H54 (cell line): Measurements from ENCODE around the gene MZT2B.
"Not testable (repeated sequence)": the region's sequence is repeated elsewhere in the genome, so short reads cannot be mapped to it uniquely, and the experiment has no call there.

Experiments
- DNase-seq: peaks from one replicate; pipeline ENCODE4 v3.0.0; 2011; ENCODE audit warnings: low spot score, mixed read lengths; ENCODE audit not compliant: insufficient read length
- FAIRE-seq: peaks from 3 replicates; lab custom pipeline; 2011; peaks lifted over from hg19 to GRCh38; lab: Jason Lieb, UNC
- POLR2A ChIP-seq: IDR thresholded peaks from 2 replicates; pipeline ENCODE4 v1.6.1; 2011; ENCODE audit warnings: low read depth, mild to moderate bottlenecking, low read length

MZT2B gene, protein sequence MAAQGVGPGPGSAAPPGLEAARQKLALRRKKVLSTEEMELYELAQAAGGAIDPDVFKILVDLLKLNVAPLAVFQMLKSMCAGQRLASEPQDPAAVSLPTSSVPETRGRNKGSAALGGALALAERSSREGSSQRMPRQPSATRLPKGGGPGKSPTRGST

DNA sequence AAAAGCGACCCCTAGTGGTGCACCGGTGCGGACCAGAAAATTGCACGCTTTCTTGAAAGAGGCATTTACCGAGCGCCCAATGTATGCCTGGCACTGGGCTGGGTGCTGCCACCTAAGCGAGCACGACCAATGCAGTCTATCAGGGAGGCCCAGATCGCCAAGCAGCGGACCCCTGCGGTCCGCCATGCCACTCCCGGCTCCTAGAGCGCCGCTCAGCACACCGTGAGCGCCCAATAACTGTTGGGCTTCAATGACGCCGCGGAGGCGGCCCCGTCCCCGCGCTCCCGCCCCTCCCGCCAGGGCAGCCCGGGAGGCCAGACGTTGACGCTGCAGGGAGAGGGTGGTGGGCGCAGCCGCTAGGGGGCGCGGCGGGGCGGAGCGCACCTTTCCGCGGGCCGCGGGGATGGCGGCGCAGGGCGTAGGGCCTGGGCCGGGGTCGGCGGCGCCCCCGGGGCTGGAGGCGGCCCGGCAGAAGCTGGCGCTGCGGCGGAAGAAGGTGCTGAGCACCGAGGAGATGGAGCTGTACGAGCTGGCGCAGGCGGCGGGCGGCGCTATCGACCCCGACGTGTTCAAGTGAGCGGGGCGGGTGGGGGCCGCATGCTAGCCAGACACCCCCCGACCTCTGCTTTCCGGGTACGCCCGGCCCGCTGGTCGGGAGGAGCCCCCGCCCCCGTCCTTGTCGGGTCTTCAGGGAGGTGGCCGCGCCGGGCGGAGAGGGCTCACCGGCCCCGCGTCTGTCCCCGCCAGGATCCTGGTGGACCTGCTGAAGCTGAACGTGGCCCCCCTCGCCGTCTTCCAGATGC lies at the start of gene MZT2B:
MZT2B (plus strand) TSS at position 383 of the 803 bp plus-strand sequence; CDS start at position 404, 21 bp downstream.
- not testable (repeated sequence) for FAIRE-seq

DNA sequence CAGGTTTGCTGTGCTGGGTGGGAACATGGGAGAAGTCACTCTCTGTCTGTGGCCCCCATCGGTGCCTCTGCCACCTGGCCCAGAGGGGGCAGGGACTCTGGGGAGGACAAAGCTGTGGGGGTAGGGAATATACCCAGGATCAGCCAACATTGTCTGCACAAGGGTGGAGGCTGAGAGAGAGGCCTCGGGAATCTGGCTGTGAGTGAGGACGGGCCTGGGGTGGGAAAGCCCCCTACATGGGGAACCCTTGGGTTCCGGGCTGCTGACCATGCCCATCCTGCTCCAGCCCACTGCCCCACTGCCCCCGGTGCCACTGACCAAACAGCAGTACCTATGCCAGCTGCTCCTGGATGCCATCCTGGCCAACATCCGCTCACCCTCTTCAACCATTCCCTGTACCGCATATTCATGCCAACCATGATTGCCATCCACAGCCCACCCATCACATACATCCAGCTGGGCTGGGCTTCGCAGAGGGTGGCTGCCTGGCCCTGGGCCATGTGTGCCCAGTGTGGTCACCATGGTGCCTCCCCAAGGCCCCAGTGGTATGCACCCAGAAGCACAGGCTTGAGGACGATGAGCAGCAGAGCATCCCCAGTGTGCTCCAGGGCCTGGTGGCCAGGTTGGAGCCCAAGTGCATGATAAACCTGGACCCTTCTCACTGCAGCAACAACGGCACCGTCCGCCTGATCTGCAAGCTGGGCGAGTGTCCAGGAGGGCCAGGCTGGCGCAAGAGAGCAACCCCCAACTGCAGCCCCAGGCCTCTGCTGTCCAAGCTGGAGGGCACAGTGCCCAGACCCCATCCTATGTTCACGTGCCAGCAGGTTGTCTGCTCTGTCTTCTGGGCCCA lies 46.1 kb upstream of the MZT2B start:
- FAIRE-seq = no peak
- no peak for DNase-seq
- no peak for TF ChIP-seq POLR2A

More for the DNA sequence above, at the start of gene MZT2B:
- peak; percentile 91 for DNase-seq

DNA sequence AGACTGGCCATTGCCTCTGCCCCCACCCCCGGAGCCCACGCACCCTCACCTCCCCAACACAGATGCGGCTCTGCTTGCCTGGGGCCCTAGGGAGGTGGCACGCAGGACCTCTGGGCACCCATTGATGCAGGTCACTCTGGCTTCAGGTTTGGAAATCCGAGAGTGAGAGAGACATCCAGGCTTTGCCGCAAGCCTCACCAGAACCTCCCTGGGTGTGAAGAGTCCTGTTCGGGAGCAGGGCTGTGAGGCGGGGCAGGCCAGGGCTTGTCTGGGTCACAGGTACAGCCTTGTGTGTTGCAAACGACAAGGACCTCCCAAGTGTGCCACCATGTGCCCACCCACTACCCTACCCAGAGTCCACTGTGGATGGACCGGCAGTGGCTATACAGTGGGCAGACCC lies 45.5 kb upstream of the MZT2B start:
- not testable (repeated sequence) for FAIRE-seq, DNase-seq

DNA sequence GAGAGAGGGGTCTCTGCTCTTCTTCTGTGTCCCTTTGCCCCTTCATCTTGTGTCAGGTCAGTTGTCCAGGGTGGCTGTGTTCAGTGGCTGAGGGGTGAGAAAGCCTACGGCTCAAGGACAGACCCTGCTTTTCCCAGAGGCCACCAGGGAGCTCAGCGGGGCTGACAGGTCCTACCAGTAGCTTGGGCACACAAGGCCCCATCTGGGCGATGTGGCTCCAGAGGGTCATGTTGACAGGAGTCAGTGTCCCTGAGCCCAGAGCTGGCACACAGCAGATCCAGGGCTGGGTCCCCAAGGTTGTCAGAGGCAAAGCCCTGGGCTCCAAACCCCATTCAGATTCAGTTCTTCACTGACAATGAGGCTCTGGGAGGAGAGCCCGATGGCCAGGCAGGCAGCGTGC lies 44.9 kb upstream of the MZT2B start:
- FAIRE-seq, DNase-seq: not testable (repeated sequence)

DNA sequence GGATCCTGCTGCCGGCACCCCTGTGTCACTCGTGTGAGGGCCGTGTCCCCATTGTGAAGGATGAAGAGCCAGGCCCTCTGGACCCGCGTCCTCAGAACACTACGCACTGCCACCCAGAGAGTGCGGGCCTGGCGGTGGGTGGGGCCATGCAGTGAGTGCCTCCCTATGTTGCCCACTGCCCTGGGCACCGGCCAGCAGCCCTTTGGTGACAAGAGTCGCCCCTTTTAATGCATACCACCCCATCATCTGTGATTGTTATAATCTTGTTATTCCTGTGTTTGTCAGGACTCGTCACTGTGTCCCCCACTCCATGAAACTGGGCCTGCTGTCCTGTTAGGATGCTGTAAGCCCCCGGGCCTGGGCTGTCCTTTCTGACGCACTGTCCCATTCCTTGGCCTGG lies 43.7 kb upstream of the MZT2B start:
- FAIRE-seq, DNase-seq: not testable (repeated sequence)

DNA sequence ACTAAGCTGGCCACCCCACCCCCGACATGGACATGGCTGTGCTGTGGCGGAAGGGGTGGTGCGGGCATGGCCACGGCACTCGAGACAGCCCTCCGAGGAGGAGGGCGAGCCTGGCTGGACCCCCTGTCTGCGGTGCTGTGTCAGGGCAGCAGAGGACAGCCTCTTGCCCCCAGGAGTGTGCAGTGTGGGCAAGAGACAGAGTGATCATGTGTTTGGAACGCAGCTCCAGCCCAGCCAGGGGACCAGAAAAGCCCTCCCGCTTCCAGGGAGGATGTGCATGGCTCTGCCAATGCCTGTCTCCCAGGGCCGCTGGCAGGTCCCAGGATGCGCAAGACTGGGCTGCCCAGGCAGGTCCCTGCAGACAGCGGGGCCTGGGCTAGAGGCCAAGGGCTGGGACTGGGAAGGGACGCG lies 43.2 kb upstream of the MZT2B start:
- FAIRE-seq, DNase-seq: not testable (repeated sequence)

DNA sequence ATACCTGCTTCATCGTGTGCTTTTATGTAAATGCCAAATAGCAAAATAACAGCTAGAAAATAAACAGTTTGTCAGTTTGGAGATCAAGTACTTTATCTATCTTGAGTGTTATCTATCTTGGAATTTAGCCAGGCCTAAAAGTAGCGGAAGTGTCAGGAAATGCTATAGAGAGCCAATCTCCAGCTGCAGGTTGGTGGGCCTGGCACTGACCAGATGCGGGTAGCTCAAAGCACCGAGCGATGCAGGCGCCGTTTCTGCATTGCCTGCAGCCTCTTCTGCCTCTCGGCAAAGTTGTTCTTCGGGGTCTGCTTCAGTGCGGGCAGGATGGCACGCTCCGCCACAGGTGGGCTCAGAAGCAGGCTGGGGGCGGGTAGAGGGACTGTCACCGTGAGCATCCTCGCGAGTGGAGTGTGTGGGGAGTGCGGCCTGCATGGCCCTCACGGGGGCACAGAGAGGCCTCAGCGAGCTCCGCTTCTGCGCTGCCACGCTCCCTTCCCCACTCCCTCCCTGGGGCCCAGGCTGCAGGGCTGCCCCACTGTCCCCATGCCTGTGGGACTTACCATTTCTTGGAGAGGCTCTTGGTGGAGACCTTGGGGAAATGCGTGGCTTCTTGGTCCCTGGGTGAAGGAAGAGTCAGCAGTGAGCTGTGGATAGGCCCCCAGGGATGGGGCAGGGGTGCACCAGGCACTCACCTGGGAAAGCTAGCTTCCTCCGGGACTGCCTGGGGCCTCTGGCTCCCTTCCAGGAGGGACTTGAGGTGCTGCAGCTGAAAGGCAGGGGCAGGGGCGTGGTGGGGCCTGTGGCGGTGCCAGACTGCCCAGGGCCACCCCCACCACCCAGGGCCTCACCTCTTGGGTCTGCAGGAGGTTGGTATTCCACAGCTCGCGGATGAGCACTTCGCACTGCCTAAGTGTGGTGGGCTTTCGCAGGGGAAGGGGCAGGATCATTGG lies 42.5 kb upstream of the MZT2B start:
- FAIRE-seq, DNase-seq: not testable (repeated sequence)

DNA sequence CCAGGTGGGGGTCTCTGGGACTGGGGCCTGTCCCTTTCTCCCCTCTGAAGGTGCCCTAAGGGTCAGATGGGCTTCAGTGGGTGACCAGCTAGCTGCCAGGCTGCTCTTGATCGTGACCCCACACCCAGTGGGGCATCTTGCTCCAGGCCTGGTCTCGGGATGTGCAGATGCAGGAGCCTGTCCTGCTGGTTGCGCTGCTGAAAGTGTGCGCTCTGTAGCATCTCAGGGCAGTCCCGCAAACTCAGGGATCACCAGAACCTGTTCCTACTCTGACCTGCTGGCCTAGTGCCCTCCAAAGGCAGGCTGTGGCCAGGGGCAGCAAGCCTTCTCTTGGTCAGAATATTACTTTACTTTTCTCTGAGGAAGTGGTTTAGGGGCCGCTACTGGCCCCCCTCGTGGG lies 41.5 kb upstream of the MZT2B start:
- FAIRE-seq, DNase-seq: not testable (repeated sequence)

DNA sequence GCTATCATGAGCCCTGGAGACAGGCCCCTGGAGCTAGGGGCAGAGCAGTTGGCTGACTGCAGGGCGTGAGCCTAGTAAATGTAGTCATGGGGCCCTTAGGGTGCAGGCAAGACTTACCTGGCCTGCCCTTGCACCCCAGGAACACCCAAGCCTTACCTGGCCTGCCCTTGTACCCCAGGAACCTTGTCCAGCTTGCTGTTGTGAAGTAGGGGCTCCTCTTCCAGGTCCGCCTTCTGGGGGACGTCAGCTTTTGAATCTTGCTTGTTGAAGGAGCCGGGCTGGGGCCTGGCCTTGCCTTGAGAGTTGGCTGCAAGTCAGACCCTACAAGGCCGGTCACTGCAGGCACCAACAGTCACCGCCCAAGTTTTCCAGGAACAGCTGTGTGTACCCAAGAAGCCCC lies 41.1 kb upstream of the MZT2B start:
- FAIRE-seq, DNase-seq: not testable (repeated sequence)

DNA sequence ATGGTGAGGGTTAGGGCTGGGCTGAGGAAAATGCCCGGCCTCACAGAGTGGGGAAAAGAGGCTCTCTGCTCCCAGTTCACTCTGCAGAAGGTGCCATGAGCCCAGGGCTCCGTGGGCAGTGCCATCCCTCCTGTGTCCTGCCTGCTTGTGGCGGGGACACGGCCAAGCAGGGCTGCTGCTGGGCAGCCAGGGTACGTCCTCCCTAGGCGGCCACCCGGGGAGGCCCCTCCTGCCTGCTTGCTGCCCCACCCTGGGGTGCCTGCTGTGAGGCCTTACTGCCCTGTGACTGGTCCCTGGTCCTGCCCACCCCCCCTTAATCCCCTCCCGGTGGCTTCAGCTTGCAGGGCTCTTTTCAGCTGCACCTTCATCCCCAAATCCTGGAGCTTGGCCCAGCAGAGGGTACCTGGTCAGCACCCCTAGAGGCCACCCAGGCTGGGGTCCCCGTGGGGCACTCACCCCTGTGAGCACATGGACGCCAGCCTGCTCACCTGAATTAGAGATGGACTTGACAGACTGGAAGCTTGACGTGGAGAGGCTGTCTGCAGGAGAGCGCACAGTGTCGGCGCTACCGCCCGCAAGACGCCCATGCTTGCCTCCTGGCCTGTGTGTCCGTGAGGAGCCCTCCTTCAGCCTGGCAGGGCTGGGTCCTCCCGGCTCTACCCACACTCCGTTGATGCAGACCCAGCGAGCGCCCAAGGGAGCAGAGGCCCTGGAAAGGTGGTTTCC lies 40.3 kb upstream of the MZT2B start:
- not testable (repeated sequence) for DNase-seq, FAIRE-seq

DNA sequence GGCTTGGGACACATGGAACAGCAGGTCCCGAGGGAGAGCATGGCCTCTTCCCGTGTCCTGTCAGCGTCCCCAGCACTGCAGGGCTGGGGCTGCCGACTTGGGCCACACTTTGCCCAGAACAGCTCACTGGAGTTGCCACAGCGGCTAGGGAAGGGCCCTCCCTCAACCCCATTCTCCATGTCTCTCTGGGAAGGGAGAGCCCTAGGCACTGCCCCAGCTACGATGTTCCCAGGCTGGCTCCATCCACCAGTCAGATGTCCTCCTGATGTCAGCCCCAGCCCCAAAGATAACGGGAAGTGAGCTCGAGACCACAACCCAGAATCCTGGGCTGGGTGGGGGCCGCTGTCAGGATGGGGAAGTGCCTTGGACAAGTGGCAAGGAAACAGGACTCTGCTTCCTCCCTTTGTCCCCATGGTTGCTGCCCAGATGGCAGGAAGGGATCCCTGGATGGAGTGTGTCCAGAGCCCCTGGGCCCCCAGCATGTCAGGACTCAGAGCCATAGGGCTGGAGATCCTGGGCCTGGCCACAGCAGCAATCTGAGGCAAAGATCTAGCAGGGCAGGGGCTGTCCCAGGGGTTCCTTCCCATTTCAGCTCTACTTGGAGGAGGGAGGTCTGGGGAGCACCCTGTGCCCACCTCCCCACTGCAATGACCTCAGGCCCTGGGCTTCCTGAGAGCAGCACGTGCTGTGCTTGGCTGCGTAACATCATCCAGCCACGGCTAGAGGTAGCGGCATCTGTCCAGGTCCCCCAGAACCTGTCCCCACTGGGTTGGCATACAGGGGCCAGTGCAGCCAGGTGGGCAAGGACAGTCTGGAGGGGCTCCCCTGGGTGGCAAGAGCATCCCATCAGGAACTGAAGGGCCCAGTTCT lies 39.4 kb upstream of the MZT2B start:
- FAIRE-seq, DNase-seq: not testable (repeated sequence)

DNA sequence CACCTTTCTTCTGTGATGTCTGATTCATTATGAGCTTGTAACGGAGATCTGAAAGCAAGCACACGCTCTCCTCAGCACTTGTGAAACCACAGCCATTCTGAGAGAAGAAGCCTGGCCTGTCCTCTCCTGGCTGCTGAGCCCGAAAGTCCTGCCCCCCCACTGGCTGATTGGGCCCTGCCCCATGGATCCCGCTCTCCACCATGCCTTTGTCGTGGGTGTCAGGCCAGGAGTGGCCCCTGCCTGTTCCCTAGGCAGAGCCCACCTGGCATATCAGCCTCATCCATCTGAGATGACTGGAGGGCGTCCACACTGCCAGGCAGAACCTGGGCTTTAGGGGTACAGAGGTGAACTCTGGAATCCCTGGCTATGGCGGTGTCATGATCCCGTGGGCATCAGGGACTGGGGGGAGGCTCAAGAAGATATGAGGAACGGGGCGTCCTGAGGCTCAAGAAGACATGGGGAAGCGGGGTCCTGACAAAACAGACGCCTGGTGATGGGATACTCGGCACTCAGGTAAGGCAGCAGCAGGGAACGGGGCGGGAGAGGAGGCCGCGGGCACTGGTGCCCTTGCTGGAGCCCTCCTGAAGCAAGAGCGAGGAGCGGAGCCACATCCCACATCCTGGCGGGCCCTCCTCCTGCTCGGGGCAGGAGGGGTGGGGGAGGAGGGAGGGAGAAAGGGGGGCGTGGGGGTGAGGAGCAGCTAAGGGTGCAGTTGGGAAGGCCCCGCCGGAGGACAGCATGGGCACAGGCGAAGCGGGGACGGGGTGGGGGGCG lies 38.6 kb upstream of the MZT2B start:
- not testable (repeated sequence) for DNase-seq, FAIRE-seq

DNA sequence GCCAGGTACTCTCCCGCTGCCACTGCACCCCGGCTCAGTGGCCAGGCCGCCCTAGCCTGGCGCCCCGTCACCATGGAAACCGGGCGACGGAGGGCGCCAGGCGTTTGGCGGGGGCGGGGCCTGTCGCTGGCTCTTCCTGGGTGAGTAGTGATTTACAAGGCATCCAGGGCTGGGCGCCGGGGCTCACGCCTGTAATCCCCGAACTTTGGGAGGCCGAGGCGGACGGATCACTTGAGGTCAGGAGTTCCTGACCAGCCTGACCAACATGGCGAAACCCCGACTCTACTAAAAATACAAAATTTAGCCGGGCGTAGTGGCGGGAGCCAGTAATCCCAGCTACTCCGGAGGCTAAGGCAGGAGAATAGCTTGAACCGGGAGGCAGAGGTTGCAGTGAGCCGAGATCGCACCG lies 37.1 kb upstream of the MZT2B start, which contains the start of gene CCDC74B:
CCDC74B (minus strand) TSS at position 107 of the 409 bp plus-strand sequence. CDS start 116 bp downstream, outside the sequence.
- DNase-seq, FAIRE-seq: not testable (repeated sequence)

DNA sequence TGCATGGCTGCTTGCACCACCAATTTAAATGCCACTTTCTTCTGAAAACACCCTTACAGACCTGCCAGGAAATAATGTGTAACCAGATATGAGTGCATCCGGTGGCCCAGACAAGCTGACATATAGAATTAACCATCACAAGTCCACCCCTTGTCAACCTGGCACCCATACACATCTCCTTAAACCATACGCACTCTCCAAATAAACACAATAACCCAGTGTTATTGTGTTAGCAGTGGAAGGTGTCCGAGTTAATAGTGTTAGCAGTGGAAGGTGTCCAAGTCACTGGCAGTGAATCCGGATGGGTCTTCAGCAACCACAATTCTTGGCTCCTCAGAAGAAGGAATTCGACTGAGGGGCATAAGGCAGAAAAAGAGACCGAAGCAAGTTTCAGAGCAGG lies 33.5 kb upstream of the MZT2B start:
- not testable (repeated sequence) for DNase-seq, FAIRE-seq
